Measurements from ENCODE around the gene BAMBI. TPM values are rescaled to one million over a fixed set of nuclear protein-coding genes. Genes with fewer than 3 reads are reported as not detected.
"Not testable (repeated sequence)": the region's sequence is repeated elsewhere in the genome, so short reads cannot be mapped to it uniquely, and the experiment has no call there.

BAMBI gene, protein sequence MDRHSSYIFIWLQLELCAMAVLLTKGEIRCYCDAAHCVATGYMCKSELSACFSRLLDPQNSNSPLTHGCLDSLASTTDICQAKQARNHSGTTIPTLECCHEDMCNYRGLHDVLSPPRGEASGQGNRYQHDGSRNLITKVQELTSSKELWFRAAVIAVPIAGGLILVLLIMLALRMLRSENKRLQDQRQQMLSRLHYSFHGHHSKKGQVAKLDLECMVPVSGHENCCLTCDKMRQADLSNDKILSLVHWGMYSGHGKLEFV
- 2.1 TPM for total RNA-seq

DNA sequence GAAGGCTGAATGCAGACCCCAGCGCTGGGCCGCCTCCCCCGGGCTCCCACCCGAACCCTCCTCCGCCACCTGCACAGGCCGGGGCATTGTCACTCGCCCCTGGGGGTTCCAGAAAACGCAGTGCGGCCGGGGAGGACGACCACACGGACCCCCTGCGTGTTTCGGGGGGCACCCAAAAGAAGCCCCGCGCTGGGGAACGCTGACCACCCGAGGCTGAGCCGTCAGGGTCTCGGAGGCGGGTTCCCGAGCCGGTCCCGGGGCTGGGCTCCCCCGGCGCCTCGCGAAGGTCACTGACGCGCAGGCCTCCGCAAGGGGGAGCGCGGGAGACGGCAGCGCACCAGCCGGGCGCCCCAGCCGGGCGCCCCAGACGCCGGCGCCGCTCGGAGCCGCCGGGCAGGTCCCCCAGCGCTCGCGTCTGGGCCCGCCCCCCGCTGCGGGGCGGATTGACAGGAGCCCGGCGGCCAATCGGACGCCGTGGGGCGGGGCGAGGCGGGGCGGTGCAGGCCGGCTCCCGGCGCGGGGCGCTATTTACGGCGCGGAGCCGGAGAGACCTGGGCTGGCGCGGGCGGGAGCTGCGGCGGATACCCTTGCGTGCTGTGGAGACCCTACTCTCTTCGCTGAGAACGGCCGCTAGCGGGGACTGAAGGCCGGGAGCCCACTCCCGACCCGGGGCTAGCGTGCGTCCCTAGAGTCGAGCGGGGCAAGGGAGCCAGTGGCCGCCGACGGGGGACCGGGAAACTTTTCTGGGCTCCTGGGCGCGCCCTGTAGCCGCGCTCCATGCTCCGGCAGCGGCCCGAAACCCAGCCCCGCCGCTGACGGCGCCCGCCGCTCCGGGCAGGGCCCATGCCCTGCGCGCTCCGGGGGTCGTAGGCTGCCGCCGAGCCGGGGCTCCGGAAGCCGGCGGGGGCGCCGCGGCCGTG lies at the start of gene BAMBI:
Gene BAMBI, plus strand, starts transcription at position 554 of the 920 bp plus-strand sequence. CDS start 377 bp downstream, outside the sequence.
- DNase-seq: peak; percentile 97

GRCh38 chr10:28628184-28628893 lies 49.0 kb upstream of the BAMBI start:
- DNase-seq: peak; percentile 82

DNA sequence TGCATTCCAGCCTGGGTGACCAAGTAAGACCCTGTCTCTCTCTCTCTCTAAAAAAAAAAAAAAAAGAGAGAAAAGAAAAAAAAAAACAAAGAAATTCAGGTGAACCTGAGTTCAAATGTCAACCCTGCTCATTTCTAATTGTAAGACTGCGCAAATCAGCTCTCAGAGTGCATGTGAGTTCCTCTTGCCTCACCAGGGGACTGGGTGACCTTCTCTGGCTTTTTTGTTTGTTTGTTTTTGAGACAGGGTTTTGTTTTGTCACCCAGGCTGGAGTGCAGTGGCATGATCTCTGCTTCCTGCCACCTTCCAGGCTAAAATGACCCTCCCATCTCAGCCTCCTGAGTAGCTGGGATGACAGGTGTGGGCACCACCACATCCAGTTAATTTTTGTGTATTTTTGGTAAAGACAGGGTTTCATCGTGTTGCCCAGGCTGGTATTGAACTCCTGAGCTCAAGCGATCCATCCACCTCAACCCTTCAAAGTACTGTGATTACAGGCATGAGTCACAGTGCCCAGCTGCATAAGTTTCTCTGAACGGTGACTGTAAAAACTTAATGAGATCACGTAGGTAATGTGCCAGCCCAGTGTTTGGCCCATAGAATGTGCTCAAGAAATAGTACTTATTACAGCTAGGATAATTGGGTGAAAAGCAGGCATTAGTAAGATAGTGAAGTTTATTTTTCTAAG lies 45.3 kb upstream of the BAMBI start:
- DNase-seq: no peak

DNA sequence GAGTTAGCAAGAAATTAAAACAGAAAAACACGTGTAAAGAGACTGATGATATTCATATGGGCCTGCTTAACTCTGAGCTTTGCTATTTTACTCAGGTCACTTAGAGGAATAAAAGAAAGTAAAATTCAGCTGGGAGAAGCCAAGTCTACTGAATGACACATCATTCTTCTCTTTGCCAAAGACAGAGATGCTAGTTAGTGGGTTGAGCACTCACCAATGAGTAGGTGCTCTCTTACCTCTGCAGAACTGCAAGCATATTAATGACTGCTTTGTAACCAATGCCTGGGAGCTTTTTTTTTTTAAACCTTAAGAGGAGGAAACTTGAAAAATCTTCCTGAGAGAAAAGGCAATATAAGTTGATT lies 44.8 kb upstream of the BAMBI start:
- DNase-seq: no peak

DNA sequence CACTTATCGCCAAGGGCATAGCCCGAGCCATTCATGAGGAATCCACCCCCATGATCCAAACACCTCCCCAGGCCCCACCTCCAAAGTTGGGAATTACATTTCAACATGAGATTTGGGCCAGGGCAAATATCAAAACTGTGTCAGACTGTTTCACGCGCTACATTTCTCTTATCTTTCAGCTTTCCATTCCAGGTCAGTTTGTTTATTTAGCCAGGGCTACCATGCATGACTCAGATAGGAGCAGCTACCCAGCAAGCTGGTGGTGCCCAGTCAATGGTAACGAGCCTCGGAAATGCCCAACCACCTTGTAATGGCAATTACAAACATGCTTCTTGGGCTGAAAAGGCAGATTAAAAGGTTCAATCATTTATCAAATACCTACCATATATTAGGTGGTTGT lies 43.6 kb upstream of the BAMBI start:
- DNase-seq: no peak

DNA sequence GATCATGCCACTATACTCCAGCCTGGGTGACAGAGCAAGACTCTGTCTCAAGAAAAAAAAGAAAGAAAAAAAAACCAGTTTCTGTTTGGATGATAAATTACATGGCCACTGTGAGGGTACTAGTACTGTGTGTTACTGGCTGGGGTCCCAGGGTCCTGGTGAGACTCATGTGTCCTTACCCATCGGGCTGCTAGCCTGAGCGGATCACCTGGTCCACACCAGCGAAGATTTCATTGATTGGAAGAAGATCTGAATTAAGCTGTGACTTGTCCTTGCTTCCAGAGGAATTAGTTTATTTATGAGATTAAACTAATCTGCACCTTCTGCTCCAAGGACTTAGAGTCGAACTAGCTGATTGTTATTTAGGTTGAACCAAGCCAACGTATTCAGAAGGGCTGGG lies 40.0 kb upstream of the BAMBI start:
- DNase-seq: no peak

GRCh38 chr10:28638392-28638791 lies 38.9 kb upstream of the BAMBI start:
- DNase-seq: no peak

GRCh38 chr10:28640551-28640950 lies 36.8 kb upstream of the BAMBI start:
- no peak for DNase-seq

DNA sequence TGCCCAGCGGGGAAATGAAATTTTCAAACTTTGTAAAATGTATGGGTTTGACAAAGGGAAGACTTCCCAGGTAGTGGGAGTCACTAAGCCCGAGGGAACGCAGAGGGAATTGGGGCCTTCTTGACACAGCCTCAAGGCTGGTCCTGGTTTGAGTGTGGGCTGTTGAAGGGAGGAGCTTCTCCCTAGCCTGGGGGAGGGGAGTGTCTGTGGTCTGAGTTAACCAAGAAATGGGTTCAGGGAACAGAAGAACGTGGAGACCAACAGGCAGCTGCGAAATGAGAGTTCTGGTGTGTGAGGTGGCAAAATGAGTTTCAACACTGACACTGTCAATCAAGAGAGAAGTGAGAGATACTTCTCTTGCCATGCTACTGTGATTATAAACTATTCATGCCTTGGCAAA lies 32.7 kb upstream of the BAMBI start:
- no peak for DNase-seq

- no peak for DNase-seq
These were observed 25.2 kb upstream of the BAMBI start for GRCh38 chr10:28652106-28652505.

GRCh38 chr10:28652703-28653102 lies 24.6 kb upstream of the BAMBI start:
- no peak for DNase-seq

DNA sequence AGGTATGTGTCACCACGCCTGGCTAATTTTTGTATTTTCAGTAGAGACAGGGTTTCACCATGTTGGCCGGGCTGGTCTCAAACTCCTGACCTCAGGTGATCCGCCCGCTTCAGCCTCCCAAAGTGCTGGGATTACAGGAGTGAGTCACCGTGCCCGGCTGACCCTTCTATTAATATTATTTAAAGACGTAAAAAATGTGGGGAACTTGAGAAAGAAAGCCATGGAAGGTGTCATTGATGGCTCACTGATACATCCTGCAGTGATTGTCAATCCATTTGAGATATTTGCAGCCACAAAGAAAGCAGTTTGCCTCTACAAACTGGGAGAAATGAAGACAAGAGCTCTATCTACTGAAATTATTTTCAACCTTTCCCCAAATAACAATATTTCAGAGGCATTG lies 18.5 kb upstream of the BAMBI start:
- not testable (repeated sequence) for DNase-seq

DNA sequence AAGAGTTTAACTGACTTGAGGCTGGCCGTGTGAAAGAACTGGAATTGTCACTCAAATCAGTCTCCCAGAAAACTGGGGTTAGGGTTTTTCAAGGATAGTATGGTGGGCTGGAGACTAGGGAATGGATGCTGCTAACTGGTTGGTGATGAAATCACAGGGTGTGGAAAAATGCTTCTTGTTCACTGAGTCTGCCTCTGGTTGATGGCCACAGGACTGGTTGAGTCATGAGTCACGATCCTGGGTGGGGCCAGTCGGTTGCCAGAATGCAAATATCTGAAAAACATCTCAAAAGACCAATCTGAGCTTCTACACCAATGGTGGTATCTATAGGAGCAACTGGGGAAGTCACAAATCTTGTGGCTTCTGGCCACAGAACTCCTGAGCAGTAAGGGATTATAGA lies 16.3 kb upstream of the BAMBI start:
- DNase-seq: no peak

DNA sequence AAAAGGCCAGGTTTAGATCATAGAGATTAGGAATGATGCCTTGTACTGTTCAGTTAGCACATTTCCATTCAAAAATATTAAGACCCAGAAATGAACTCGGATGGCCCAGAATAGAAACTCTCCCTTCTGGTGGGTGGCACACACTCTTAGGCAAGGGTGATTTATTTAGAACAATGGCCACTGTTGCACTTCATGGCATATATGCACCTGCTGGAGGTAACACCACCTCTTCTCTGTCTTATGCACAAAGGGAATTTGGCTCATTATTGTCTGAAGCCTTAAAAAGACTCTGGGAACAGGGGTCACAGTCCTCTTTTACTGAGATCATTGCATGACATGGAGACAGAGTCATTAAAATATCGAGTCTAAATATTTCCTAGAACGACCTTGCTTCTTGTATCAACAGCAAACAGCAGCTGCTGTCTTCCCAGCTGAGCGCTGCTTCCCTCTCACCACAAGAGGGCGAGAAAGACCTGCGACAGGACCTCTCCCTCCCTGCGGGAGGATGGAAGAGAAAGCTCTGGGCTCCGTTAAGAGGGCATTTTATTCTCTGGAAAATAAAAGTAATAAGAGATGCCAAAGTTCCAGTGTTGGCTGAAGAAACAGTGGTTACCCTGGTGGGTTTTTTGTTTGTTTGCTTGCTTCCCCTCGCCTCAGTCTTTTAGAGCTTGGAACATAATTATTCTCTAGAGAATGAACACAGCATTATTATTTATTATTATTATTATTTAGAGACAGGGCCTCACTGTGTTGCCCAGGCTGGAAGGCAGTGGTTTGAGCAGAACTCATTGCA lies 13.5 kb upstream of the BAMBI start:
- peak; percentile 94 for DNase-seq

DNA sequence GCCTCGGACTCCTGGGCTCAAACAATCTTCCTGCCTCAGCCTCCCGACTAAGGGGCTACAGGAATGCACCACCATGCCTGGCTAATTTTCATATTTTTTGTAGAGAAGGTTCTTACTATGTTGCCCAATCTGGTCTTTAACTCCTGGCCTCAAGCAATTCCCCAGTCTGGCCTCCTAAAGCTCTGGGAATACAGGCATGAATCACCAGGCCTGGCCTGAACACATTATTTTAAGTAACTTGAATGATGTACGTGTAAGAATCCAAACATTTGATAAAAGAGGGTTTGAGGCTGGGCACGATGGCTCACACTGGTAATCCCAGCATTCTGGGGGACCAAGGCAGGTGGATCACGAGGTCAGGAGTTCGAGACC lies 13.0 kb upstream of the BAMBI start:
- DNase-seq: no peak

- DNase-seq: no peak
These were observed 10.4 kb upstream of the BAMBI start for GRCh38 chr10:28666751-28667467.

GRCh38 chr10:28668363-28669226 lies 8.7 kb upstream of the BAMBI start:
- DNase-seq: peak; percentile 73

- DNase-seq: peak; percentile 13
These were observed 7.8 kb upstream of the BAMBI start for GRCh38 chr10:28669227-28670173.

DNA sequence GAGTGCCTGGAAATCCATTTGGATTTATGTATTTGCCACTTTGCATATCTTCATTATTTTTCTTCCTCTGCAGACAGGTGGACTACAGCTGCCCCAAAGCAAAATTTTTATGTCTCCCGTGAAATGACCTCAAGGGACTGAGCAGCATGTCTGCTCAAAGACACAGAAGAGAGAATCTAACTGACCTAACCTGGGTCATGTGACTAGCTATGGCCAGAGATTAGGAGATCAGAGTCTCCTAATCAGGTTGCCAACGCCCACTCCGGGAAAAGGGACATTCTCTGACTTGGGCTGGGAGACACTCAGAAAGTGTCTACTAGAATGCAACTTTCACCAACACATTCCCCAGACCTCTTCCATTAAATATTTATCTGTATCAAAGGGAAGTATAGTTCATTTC lies 2.5 kb upstream of the BAMBI start:
- DNase-seq: no peak
